HL-60 (cell line): Measurements from ENCODE around the gene FOXJ3.

ENCODE experiments used
- DNase-seq, 2 experiments: peaks; one replicate each; pipeline ENCODE4 v3.0.0-alpha.2; 2010 to 2020; ENCODE audit warnings: low read depth in 1 of 2, low spot score in 1 of 2
- H3K27ac ChIP-seq: fragments of 250-450 bp; sonication (Bioruptor Pico); replicated peaks from 2 replicates; pipeline ENCODE4 v1.5.1; 2020; ENCODE audit warnings: mild to moderate bottlenecking, moderate library complexity
- H3K27me3 ChIP-seq: fragments of 250-450 bp; sonication (Bioruptor Pico); 2 replicates; pipeline ENCODE4 v1.5.1; 2021; ENCODE audit warnings: mild to moderate bottlenecking, moderate library complexity; ENCODE audit not compliant: insufficient read depth, poor library complexity, severe bottlenecking
- H3K4me3 ChIP-seq: replicated peaks from 2 replicates; pipeline ENCODE4 v1.5.1; 2011; ENCODE audit warnings: mild to moderate bottlenecking, control low read depth, low read length; ENCODE audit not compliant: insufficient read depth
- GABPA ChIP-seq: IDR thresholded peaks from 2 replicates; pipeline ENCODE4 v1.6.1; 2012; ENCODE audit warnings: low read depth
- POLR2AphosphoS5 ChIP-seq: IDR thresholded peaks from 2 replicates; pipeline ENCODE4 v1.6.1; 2012; ENCODE audit warnings: low read depth
- REST ChIP-seq: IDR thresholded peaks from 2 replicates; pipeline ENCODE4 v1.6.1; 2012; ENCODE audit warnings: low read depth; ENCODE audit not compliant: insufficient replicate concordance
- SPI1 ChIP-seq: IDR thresholded peaks from 2 replicates; pipeline ENCODE4 v1.6.1; 2012; ENCODE audit warnings: low read depth, mild to moderate bottlenecking, borderline replicate concordance
- TF ChIP-seq, protein P1 (sequence below): IDR thresholded peaks from one replicate; pipeline ENCODE4 v1.5.1; 2011; ENCODE audit warnings: low read length, control low read depth, inconsistent platforms; ENCODE audit not compliant: insufficient read depth

FOXJ3 gene

DNA sequence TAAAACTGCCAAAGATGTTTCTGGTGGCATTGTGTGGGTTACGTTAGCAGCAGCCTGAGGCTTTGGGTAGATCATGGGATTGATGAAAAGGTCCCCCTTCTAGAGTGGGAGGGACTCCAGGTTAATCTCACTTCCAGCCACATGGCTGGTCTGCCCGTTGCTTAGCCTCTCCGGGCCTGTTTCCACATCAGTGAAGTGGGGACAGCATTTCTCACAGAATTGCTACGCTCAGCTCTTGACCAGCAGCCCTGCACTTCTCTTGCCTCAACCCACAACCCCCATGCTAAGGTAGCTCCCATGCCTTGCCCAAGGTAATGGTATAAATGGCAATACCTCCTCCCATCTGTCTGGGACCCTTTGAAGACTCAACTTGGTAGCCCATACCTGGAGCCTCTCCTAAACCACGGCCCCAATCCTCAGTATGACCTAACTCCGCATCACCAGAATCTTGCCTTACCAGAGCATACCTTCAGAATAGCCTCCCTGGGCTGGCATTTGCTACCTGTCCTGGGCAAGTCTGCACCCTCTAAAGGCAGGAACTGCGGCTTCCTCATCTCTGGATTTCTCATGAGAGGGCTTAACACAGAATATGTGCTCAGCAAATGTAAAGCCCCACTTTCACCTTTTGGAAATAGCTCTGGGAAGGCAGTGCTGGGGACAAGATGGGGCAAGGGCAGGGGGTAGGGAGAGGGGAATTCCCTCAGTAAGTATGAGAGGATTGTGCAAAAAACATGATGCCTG, 159.6 kb downstream of the FOXJ3 start:
- no peak for DNase-seq
- Histone ChIP-seq H3K4me3 (no peak overlapping the region), H3K27ac (no peak overlapping the region), H3K27me3 (no peaks in the 10 kb centered on the region)
- TF ChIP-seq SPI1 (no peak), REST (no peak), POLR2AphosphoS5 (no peak), GABPA (no peak)

DNA sequence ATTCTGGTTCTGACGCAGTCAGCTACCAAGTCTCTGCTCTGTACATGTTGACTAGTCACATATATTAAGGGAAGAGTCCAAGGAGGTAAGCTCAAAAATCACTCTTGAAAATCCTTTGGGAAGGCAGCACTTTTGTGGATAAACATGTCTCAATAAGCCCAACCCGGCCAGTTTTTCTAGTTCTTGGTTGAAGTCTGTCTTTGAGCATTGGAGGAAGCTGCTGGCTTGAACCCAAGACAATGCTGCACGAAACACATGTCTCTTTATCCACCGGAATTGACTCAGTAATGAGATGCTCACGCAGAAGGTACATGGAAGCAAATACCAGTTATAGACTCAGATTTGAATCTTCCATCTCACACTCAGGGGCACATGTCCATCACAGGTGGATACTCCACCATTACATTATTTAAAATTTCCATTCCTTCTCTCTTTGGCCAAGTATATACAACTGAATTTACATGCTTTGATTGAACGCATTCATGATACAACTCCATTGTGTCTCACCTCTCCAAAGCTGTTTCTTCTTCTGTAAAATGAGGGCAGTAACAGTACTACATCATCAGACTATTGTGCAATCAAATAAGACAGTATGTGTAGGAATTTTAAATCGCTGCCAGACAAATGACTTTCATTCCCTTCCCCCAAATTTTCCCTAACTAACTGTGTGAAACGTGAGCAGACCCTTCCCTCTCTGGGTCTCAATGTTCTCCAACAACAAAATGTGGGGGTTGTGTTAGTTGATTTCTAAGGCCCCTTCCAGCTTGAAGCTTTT, 160.9 kb downstream of the FOXJ3 start:
- H3K27me3 ChIP-seq, result no peaks in the 10 kb centered on the region
- H3K4me3 ChIP-seq, result no peak overlapping the region
- TF ChIP-seq POLR2AphosphoS5 (no peak), GABPA (no peak), REST (no peak)
- TF ChIP-seq, protein P1, sequence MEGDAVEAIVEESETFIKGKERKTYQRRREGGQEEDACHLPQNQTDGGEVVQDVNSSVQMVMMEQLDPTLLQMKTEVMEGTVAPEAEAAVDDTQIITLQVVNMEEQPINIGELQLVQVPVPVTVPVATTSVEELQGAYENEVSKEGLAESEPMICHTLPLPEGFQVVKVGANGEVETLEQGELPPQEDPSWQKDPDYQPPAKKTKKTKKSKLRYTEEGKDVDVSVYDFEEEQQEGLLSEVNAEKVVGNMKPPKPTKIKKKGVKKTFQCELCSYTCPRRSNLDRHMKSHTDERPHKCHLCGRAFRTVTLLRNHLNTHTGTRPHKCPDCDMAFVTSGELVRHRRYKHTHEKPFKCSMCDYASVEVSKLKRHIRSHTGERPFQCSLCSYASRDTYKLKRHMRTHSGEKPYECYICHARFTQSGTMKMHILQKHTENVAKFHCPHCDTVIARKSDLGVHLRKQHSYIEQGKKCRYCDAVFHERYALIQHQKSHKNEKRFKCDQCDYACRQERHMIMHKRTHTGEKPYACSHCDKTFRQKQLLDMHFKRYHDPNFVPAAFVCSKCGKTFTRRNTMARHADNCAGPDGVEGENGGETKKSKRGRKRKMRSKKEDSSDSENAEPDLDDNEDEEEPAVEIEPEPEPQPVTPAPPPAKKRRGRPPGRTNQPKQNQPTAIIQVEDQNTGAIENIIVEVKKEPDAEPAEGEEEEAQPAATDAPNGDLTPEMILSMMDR, result no peak
- H3K27ac ChIP-seq, result no peak overlapping the region
- DNase-seq, result no peak

DNA sequence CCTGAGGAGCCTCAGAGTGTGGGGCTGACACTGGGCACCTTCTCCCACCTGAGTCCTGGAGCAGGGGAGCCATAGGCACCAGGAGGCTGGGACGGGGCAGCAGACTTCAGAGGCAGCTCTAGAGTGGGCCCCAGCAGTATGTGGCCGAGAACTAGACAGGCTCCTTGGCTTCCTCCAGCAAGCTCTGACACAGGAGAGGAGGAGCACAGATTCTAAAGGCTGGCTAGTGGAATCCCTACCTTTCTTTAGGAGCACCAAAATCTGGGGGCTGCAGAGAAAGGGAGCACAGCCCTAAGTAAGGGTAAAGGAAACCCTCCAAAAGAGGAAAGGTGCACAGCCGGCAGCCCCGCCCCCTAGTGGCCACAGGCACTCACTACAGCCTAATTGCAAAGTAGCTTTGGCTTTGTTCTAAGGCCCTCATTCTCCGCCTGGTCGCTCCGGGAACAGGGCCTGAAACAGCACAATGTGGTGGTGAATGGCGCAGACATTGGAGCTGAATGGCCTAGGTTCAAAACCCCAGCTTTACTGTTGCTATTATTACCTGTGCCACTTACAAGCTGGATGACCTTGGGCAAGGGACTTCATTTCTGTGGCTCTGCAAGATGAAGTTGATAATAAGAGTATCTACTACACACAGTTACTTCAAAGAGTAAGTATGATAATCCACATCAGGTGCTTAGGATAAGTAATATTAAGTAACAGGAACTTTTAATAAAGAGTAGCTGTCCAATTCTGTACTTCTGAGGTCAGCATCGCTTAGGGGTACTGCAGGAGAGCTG, 161.7 kb downstream of the FOXJ3 start:
- peak; percentile 15 to 64 for DNase-seq
- no peak overlapping the region for H3K27ac ChIP-seq
- TF ChIP-seq SPI1 (peak; percentile 15; the same call in 1 of the 2 replicates), POLR2AphosphoS5 (no peak)
- TF ChIP-seq, protein P1, result peak; percentile 97

More for the DNA sequence above, 161.7 kb downstream of the FOXJ3 start:
- H3K27me3 ChIP-seq, result no peaks in the 10 kb centered on the region
- no peak overlapping the region for H3K4me3 ChIP-seq
